Fibroblast of lung (primary cell): ENCODE measurements around the gene FOXRED1. TPM values are rescaled to one million over a fixed set of nuclear protein-coding genes. Genes with fewer than 3 reads are reported as not detected.

Source experiments
- DNase-seq, 2 donors: peaks; one replicate each; pipeline versions ENCODE4 v3.0.0 to v3.0.0-alpha.2; 2010; ENCODE audit warnings: low read depth in 2 of 2
- H2AFZ ChIP-seq: 2 replicates; pipeline ENCODE4 v1.5.1; 2012; ENCODE audit warnings: low read length, control low read depth, inconsistent platforms
- H3K27ac ChIP-seq: 2 replicates; pipeline ENCODE4 v1.5.1; 2011; ENCODE audit warnings: low read length, control low read depth; ENCODE audit not compliant: insufficient read depth
- H3K27me3 ChIP-seq: 2 replicates; pipeline ENCODE4 v1.5.1; 2011; ENCODE audit warnings: mild to moderate bottlenecking, low read length; ENCODE audit not compliant: control insufficient read depth, insufficient read depth
- H3K36me3 ChIP-seq: 2 replicates; pipeline ENCODE4 v1.5.1; 2011; ENCODE audit warnings: low read length; ENCODE audit not compliant: control insufficient read depth, insufficient read depth
- H3K4me1 ChIP-seq: 2 replicates; pipeline ENCODE4 v1.5.1; 2011; ENCODE audit warnings: low read length; ENCODE audit not compliant: control insufficient read depth, insufficient read depth; ENCODE audit errors: extremely low read depth
- H3K4me2 ChIP-seq: 2 replicates; pipeline ENCODE4 v1.5.1; 2011; ENCODE audit warnings: low read length, control low read depth; ENCODE audit not compliant: insufficient read depth; ENCODE audit errors: extremely low read depth
- H3K4me3 ChIP-seq, 4 experiments: fragments of 200-600 bp in 1 of 4; sonication (generic) in 1 of 4; replicated peaks in 1 of 4; 2 replicates each; pipeline ENCODE4 v1.5.1; 2011 to 2016; ENCODE audit warnings: low read length in 4 of 4, low read depth in 3 of 4, mild to moderate bottlenecking in 3 of 4, control low read depth in 2 of 4, inconsistent platforms in 1 of 4, mixed read lengths in 1 of 4; ENCODE audit not compliant: insufficient read depth in 1 of 4; ENCODE audit errors: control extremely low read depth in 1 of 4
- H3K79me2 ChIP-seq: 2 replicates; pipeline ENCODE4 v1.5.1; 2012; ENCODE audit warnings: mild to moderate bottlenecking, low read length, inconsistent platforms; ENCODE audit not compliant: control insufficient read depth, insufficient read depth
- H3K9ac ChIP-seq: 2 replicates; pipeline ENCODE4 v1.5.1; 2011; ENCODE audit warnings: mild to moderate bottlenecking, low read length, control low read depth; ENCODE audit not compliant: insufficient read depth
- H3K9me3 ChIP-seq: 2 replicates; pipeline ENCODE4 v1.5.1; 2012; ENCODE audit warnings: low read depth, low read length; ENCODE audit not compliant: control insufficient read depth, insufficient read depth
- H4K20me1 ChIP-seq: 2 replicates; pipeline ENCODE4 v1.5.1; 2011; ENCODE audit warnings: low read length; ENCODE audit not compliant: control insufficient read depth, insufficient read depth; ENCODE audit errors: extremely low read depth
- CTCF ChIP-seq, 2 donors: IDR thresholded peaks in 1 of 2; conservative IDR thresholded peaks in 1 of 2; 1 replicate in 1 of 2; 2 replicates in 1 of 2; pipeline ENCODE4 v1.5.1; 2011 to 2012; ENCODE audit warnings: low read length in 2 of 2, control low read depth in 1 of 2, inconsistent platforms in 1 of 2, low read depth in 1 of 2, mild to moderate bottlenecking in 1 of 2
- EZH2 ChIP-seq: IDR thresholded peaks from 2 replicates; pipeline ENCODE4 v1.5.1; 2012; ENCODE audit warnings: low read length, control low read depth, mild to moderate bottlenecking; ENCODE audit errors: missing control alignments
- polyA minus RNA-seq: library from RNA; depleted of rRNA, polyadenylated mRNA; stranded (reverse); fragments of >200 nt; gene quantifications from 2 replicates; pipeline ENCODE4 v1.2.3, GENCODE V29; 2011; ENCODE audit warnings: low replicate concordance
- polyA plus RNA-seq, 2 donors: library from polyadenylated mRNA; depleted of rRNA in 1 of 2; stranded (reverse) in 1 of 2; unstranded in 1 of 2; fragments of >200 nt; gene quantifications; 2 replicates each; pipeline ENCODE4 v1.2.1, GENCODE V29; 2011 to 2012; ENCODE audit warnings: missing spikeins in 1 of 2
- total RNA-seq: library from RNA; depleted of rRNA; stranded (reverse); fragments of >200 nt; gene quantifications from 2 replicates; pipeline ENCODE4 v1.2.1, GENCODE V29; 2014

The FOXRED1 gene
- total RNA-seq (8.7 and 8.8 TPM in 2 replicates), polyA plus RNA-seq (8.6 and 20.4 TPM in 2 replicates), polyA minus RNA-seq (18.1 and 35.6 TPM in 2 replicates)
- polyA plus RNA-seq (2012), result 7.9 and 18.4 TPM in 2 replicates

GRCh38 chr11:126268708-126269579 lies at the start of gene FOXRED1, which contains the start of gene SRPRA:
Gene FOXRED1, plus strand, starts transcription at chr11:126269154. Its CDS starts 53 bp downstream, at chr11:126269207.
Gene SRPRA, minus strand, starts transcription at chr11:126268895. Its CDS starts 91 bp downstream, at chr11:126268804.
- H3K9me3 ChIP-seq, result no peaks in the 10 kb centered on the region
- H2AFZ ChIP-seq, result peak within 1 kb of the TSS; percentile 95
- H3K27ac ChIP-seq, result peak within 1 kb of the TSS; percentile 99
- H3K4me1 ChIP-seq, result peaks cover 2% of the 10 kb centered on the region
- peak within 1 kb of the TSS; percentile 97 for H3K9ac ChIP-seq
- TF ChIP-seq EZH2, result no peak
- TF ChIP-seq CTCF (conservative IDR thresholded peaks at IDR 0.05 in 1 of 2, IDR thresholded peaks at IDR 0.05 in 1 of 2; ENCODE audit: low read depth in 1 of 2, low read length in 2 of 2), result no peak
- H3K79me2 ChIP-seq, result peaks cover 26% of the 10 kb centered on the region
- DNase-seq, result peak; percentile 99
- H3K36me3 ChIP-seq, result peaks cover 32% of the 10 kb centered on the region
- peak within 1 kb of the TSS; percentile 96 to 99 (median 99) for H3K4me3 ChIP-seq
- no peaks in the 10 kb centered on the region for H4K20me1 ChIP-seq
- H3K27me3 ChIP-seq, result no peaks in the 10 kb centered on the region
- peak within 1 kb of the TSS; percentile 99 for H3K4me2 ChIP-seq

GRCh38 chr11:126219547-126219946 lies 49.4 kb upstream of the FOXRED1 start:
- no peak for TF ChIP-seq EZH2
- TF ChIP-seq CTCF (conservative IDR thresholded peaks at IDR 0.05 in 1 of 2, IDR thresholded peaks at IDR 0.05 in 1 of 2; ENCODE audit: low read depth in 1 of 2, low read length in 2 of 2), result no peak
- no peaks in the 10 kb centered on the region for H3K9me3 ChIP-seq
- DNase-seq, result no peak
- H3K4me2 ChIP-seq, result no peak overlapping the region
- H4K20me1 ChIP-seq, result no peaks in the 10 kb centered on the region
- no peaks in the 10 kb centered on the region for H3K27me3 ChIP-seq
- no peaks in the 10 kb centered on the region for H3K4me1 ChIP-seq
- no peaks in the 10 kb centered on the region for H3K36me3 ChIP-seq
- H3K9ac ChIP-seq, result no peak overlapping the region
- peaks cover 19% of the 10 kb centered on the region for H3K79me2 ChIP-seq
- no peak overlapping the region for H3K27ac ChIP-seq
- no peak overlapping the region for H2AFZ ChIP-seq
- H3K4me3 ChIP-seq, result no peak overlapping the region

GRCh38 chr11:126224647-126225294 lies 44.2 kb upstream of the FOXRED1 start:
- H3K36me3 ChIP-seq, result no peaks in the 10 kb centered on the region
- H3K9ac ChIP-seq, result no peak overlapping the region
- H3K27ac ChIP-seq, result no peak overlapping the region
- no peak for DNase-seq
- TF ChIP-seq EZH2, result no peak
- TF ChIP-seq CTCF (conservative IDR thresholded peaks at IDR 0.05 in 1 of 2, IDR thresholded peaks at IDR 0.05 in 1 of 2; ENCODE audit: low read depth in 1 of 2, low read length in 2 of 2), result no peak
- no peak overlapping the region for H3K4me2 ChIP-seq
- H2AFZ ChIP-seq, result no peak overlapping the region
- H3K79me2 ChIP-seq, result peaks cover 9% of the 10 kb centered on the region
- H4K20me1 ChIP-seq, result no peaks in the 10 kb centered on the region
- H3K27me3 ChIP-seq, result no peaks in the 10 kb centered on the region
- no peaks in the 10 kb centered on the region for H3K9me3 ChIP-seq
- H3K4me3 ChIP-seq, result no peak overlapping the region
- H3K4me1 ChIP-seq, result no peaks in the 10 kb centered on the region
